Activated T-cell treated with anti-CD3 and anti-CD28 coated beads for 48 hours (primary cell): ENCODE measurements around the gene RBM23.
"Not testable (repeated sequence)": the region's sequence is repeated elsewhere in the genome, so short reads cannot be mapped to it uniquely, and the experiment has no call there.

Source experiments
- DNase-seq: peaks from one replicate; pipeline ENCODE4 v3.0.0-alpha.2; 2020; ENCODE audit warnings: low read depth

The RBM23 gene

DNA sequence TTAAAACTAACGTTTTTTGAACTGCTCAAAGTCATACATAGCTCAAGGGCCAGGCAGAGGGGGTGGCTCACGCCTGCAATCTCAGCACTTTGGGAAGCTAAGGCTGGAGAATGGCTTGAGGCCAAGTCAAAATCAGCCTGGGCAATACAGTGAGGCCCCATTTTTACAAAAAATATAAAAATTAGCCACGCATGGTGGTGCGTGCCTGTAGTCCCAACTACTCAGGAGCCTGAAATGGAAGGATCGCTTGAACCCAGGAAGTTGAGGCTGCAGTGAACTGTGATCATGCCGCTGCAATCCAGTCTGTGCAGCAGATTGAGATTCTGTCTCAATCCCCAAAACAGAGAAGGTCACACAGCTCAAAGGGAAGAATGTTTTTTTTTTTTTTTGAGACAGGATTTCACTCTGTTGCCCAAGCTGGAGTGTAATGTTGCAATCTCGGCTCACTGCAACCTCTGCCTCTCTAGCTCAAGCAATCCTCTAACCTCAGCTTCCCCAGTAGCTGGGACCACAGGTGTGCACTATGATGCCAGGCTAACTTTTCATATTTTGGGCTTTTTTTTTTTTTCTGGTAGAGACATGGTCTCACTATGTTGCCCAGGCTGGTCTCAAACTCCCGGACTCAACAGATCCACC lies 2.9 kb downstream of the RBM23 start:
- DNase-seq, result no peak

DNA sequence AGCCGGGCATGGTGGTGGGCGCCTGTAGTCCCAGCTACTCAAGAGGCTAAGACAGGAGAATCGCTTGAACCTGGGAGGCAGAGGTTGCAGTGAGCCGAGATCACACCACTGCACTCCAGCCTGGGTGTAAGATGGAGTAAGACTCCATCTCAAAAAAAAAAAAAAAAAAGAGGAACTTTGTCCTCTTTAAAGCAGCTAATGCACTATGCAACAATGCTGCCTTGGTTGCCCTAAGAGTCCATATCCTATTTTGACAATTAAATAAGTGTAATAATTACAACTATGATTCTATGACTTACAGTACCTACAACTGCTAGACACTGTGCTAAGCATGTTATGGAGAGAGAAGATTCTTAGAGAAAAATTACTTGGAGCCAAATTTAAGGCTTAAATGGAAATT lies 4.1 kb downstream of the RBM23 start:
- not testable (repeated sequence) for DNase-seq

DNA sequence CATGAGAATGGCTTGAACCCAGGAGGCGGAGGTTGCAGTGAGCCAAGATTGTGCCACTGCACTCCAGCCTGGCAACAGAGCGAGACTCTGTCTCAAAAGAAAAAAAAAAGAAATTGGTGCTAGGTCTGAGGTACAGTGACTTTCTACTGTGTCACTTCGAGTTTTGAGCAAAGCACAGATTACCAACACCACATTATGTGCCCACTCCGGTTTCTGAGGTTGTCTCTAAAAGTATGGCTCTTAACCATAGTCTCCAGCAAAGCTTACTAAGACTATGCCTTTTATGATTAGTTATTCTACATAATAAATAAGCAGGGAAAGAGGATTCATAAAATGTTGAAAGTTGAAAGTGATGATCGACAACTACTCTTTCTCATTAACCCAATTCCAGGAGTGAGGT lies 8.0 kb downstream of the RBM23 start:
- DNase-seq, result no peak

DNA sequence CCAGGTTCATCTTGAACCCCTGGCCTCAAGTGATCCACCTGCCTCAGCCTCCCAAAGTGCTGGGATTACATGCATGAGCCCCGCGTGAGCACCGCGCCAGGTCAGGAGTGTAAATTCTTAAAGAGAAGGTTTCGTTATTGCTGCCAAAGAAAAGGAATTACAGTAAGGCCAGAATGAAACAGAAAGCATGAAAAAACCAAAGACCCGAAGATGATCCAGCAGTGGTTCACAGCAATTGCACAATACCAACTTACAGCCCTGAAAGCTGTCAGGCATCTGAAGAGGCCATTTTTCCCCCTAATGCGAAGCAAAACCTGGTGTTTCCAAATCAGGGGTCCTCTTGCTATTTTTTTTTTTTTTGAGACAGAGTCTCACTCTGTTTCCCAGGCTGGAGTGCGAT lies 10.3 kb downstream of the RBM23 start:
- no peak for DNase-seq

DNA sequence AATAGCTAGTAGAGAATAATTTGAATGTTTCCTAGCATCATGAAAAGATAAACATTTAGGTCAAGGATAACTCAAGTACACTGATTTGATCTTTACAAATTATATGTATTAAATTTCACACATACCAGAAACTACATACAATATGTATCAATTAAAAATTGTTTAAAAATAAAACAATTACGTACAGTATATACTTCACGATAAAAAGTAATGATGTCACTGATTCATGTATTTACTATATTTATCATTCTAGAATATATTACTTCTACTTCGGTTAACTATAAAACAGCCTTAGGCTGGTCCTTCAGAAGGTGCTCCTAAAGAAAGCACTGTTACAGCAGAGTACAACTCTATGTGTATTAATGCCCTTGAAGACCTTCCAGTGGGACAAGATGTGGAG lies 11.5 kb downstream of the RBM23 start:
- DNase-seq, result no peak

DNA sequence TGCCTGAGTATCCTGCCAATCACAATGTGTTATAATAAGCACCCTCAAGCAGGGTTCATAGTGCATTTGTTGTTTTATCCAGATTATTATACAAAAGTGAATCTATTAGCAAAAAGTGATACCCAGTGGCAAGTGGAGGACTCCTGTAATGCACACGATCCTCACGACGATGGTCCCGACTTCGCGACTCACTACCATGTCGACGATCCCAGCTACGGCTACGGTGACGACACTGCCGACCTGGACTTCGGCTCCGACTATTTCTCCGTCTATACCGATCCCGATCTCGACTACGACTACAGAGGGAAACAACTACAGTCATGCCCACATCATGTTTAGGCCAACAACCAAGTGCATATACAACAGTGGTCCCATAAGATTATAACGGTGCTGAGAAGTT lies 12.9 kb downstream of the RBM23 start:
- DNase-seq, result no peak

DNA sequence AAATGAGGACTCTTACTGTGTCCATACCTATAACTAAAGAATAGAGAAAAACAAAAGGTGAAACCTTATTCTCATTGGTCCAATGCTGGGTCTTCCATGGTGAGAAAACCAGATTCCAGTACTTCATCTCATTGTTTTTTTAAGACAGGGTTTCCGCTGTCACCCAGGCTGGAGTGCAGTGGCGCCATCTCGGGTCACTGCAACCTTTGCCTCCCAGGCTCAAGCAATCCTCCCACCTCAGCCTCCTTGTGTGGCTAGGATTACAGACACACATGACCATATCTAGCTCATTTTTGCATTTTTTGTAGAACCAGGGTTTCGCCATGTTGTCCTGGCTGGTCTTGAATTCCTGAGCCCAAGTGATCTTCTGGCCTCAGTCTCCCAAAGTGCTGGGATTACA lies 13.3 kb downstream of the RBM23 start:
- DNase-seq, result no peak

DNA sequence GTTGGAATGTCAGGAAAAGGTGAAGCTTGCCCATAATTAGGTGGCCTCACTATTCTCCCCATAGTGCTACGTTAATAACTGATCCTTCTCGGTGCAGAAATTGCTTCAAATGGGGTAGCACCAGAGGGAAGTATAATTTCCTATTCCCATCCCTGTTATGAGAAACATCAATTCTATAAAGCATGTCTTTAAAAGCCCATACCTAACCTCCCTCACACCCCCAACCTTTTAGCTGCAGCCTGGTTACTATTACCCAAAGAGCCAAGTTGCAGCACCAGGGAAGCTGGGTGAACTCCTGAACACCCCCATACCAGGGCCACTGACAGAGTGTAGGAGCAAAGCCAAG lies 15.2 kb downstream of the RBM23 start:
- no peak for DNase-seq

DNA sequence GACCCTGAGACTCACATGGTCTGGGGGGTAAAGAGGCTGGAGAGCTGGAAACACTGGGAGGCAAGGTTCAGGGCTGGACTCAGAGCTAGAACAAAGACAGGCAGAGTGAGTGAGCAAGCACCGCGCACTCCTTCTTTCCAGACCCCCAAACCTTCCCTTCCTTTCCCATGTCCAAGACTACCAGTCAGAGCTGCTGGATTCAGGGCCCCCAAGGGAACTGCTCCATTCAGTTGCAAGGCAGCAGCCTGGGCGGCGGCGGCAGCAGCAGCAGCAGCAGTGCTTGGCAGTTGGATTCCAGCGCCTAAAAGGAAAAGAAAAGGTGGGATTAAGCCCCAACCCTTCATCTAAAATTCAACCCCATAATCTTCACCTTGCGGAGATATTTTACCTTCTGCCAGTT lies 17.1 kb downstream of the RBM23 start:
- no peak for DNase-seq

DNA sequence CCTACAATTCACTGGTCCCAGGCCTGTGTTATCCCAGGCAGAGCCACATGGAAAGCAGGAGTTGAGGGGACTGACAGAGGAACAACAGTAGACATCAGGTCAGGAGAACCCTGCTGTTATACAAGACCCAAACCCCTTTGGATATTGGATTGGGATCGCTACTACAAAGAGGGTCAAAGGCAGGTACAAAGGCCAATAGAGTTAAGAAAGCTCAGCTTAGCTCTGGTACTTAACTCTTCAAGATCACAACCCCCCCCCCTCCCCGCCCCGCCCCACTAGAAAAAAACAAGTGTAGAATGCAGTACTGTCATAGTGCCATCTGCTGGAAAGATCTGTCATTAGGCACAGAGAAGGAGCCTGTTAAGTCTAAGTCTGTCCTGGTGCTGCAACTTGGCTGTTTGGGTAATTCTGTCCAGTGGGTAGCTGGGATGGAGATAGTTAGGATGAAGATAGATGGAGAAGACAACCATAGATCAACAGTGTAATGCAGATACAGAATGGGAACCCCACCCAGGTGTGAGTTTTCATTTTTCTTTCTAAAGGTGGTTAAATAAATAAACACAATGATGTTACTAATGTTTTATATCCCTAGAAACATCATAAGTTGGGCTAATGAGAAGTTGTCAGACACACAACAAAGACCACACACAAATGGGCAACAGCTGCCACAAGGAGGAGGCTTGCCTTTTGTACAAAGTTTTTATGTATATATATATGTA lies 18.7 kb downstream of the RBM23 start:
- no peak for DNase-seq

DNA sequence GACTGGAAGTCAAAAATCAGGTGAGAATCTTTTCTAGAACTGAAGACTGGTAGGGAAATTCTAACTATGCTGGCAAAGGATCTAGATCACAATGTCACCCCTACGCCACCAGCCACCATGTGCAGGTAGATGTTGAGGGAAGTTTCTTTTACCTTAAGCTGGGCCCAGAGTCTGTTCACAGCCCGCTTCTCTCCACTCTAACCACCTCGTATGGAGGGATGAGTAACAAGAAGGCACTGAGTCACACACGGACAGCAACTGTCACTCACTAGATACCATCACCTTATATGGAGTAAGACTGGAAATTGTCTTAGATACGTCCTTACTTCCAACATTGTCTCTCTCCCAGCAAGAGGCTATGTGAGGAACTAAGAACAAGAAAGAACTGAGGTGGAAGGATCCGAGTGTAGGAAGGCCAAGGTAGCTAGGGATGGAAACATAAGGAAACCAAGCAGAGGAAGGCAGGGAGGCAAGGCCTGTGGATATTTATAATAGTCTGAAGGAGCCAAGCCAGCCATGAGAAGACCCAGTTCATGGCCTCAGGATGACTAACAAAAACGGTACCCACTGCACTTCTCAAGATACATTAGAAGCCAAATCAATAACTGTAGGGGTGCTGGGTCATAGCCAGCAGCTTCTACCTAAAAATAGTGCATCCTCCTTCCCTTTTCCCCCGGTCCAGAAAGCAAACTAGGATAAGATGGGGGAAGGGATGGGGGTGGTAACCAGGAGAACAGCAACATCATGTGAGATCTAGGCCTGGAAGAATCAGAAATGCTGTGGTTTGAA lies 20.5 kb downstream of the RBM23 start:
- DNase-seq, result no peak

DNA sequence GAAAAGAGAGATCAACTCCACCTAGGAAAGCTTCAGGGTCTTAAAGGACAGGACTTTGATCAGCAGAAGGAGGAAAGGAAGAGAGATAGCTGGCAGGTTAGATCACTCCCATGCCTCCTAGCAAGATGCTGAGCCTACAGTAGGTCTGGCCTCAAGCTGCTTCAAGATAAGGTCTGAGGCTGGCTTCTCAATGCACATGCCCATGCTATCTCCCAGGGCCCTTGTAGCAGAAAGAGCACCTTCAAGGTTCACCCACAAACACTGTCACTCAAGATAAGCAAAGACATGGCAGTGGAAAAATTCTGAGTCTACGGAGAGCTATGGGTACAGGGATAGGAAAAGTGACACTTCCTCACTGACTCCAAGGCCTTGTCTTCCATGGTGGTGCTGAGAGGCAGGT lies 21.6 kb downstream of the RBM23 start:
- DNase-seq, result no peak

DNA sequence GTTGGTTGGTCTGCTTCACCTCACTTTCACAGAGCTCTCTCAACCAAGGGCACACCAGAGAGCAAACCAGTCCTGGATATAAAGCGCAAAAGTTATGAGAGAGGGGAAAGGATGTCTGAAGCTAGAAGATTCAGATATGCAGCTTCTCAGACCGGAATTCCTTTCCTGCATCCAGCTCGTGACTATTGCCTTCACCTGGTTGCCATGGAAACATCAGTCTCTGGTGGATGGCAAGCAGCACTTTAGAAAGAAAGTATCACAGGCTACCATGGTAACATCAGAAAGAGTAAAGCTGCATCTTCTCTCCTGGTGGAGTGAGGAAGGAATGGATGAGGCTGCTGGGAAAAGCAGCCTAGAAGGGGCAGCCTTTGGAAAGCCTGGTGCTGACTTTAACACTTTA lies 22.2 kb downstream of the RBM23 start:
- no peak for DNase-seq

DNA sequence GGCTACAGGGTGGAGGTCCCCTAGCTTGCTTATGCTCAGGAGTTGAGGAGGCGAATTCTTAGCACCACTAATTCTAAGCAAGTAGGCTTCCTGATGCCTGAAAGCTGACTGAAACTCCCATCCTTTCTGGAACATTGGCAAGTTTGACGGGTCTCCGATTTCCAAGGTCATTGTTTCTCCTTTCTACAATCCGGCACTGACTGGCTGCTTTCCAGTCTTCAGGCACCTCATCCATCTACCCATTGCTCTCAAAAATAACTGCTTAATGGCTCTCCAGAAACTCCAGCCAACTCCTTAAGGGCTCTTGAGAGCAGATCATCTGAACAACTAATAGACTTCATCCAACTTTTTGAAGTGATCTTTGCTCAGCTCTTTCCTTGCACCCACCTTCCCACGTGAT lies 22.6 kb downstream of the RBM23 start:
- no peak for DNase-seq

DNA sequence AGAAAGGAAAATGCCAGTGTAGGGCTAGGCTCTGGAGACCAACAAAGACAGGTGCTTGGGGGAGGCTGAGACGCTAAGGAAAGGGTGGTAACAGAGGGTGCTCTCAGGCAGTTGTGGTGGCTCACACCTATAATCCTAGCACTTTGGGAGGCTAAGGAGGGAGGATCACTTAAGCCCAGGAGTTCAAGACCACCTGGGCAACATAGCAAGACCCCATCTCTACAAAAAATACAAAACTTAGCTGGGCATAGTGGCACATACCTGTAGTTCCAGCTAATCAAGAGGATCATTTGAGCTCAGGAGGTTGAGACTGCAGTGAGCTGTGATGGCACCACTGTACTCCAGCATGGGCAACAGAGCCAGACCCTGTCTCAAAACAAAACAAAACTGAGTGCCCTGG lies 23.5 kb downstream of the RBM23 start:
- DNase-seq, result no peak

DNA sequence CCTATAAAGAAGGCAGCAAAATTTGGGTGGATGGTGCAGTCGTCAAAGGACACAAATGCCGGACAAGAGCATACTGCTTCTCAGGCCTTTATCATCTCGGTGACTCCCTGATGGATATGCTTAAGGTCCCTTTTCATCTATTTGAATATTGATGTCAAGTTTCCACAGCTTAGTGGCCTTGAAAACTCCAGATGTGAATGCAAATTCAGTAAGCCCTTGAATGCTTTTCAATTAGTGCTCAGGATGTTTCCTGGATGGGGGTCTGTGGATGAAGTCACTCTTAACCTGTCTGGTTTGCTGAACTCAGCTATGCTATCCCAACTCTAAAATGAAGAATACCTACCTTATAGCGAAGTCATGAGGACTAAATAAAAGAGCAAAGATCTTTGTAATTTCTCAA lies 25.2 kb downstream of the RBM23 start:
- DNase-seq, result no peak

DNA sequence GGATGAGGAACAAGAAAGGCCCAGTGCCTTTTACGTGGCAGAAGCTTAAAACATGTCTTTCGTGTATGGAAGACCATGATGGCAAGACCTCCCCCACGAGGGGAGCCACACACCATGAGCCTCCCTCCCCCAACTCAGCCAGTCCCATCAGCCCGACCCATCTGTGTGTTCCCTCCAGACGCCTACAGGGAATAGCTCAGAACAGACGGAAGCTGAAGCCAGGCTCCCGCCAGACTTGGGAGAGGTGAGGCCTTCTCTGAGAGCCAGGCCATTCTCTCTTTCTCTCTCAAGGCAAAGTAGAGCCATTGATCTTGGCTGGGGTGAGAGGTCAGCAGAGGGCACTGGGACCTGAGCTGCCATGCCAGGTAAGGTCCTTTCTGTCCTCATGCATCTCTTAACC lies 26.5 kb downstream of the RBM23 start:
- DNase-seq, result no peak

DNA sequence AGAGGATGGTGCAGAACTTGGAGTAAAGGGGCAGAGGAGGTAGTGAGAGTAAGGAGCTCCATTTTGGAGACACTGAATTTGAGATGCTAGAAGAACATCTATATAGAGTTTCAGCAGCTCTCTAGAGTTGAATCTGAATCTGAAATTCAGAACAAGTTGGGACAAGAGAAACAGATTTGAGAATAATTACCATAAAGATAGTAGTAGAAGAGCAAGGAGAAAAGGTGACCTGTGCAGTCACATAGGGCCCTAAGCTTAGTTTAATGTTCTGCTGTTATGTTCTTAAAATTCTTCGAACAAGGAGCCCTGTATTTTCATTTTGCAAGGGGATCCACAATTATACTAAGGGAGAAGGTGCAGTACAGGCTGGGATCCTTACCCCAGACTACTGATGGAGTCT lies 28.5 kb downstream of the RBM23 start:
- DNase-seq, result no peak

DNA sequence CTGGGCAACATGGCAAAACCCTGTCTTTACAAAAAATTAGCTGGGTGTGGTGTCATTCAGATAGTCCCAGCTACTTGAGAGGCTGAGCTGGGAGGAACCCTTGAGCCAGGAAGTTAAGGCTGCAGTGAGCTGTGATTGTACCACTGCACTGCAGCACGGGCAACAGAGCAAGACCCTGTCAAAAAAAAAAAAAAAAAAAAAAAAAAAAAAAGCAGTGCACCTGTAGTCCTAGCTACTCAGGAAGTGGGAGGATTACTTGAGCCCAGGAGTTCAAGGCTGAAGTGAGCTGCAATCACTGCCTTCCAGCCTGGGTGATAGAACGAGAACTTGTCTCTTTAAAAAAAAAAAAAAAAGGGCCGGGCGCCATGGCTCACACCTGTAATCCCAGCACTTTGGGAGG lies 30.3 kb downstream of the RBM23 start:
- no peak for DNase-seq

DNA sequence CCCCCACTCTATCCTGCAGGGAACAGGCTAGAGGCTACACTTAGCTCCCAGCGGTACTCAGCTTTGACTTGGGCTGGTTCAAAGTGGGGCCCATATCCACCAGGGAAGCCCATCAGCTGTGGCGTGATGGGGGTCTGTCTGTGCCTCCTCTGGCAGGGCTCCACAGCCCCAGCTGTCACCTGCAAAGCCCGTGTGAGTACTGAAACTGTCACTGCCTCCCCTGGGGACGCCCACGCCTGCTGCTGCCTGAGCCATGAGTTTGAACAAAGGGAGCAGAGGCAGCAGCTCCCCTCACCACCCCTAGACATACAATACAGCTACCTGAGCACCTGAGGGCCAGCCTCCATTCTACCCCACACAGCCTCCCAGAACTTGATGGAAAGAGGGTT lies 31.0 kb downstream of the RBM23 start:
- DNase-seq, result no peak

DNA sequence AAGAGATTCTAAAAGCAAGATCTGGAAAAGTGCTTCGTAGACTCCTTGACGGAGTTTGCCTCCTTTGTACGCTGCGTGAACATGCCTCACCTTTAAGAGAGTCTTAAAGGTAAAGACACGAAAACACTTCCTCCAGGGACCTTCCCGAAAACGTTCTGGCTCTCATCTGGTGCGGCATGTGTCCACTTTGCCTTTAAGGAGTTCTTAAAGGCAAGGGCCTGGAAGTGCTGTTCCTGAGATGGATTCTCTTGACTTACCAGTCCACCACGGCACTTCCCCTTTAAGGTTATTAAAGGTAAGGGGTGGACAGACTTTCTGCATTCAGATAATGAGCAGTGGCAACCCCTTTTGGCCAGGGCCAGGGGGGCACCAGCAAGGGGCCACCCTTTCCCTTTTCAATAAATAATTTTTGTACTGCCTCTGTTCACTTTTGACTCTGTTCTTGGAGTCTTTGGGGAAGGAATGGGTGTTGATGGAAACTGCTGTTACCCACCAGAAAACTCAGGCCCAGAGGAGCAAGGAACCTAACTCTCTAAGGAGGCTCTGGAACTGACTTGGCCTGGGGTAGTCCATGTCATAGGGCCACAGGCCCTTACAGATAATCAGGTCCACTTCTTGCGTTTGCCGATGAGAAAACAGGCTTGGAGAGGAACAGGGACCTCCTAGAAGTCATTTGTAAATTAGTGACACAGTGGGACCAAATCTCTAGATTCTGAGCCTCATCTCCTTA lies 31.5 kb downstream of the RBM23 start:
- DNase-seq, result no peak

DNA sequence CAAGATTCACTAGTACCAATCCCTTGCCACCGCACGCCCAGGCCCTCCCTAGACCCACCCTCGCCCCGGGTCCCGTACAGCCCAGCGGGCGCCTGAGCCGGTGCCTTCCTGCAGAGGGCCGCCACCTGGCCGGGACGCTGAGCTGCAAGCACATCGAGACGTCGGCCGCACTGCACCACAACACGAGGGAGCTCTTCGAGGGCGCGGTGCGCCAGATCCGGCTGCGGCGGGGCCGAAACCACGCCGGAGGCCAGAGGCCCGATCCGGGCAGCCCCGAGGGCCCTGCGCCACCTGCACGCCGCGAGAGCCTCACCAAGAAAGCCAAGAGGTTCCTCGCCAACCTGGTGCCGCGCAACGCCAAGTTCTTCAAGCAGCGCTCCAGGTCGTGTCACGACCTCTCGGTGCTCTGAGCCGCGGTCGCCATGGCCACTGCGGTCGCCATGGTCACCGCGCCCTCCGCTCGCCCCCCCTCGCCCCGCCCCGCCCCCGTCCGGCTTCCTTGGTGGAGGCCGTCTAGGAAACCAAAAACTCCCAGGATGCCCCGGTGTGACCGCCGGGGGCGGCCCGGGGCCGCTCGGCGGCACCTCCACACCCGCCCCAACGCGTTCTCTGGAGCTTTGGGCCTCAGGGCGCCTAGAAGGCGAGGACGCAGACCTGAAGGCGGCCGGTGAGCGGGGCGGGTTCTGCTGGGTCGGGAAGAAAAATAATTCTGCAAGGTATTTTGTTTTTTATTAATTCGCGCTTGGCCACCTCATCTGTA lies 32.3 kb downstream of the RBM23 start:
- peak; percentile 64 for DNase-seq
